ENCODE results near the gene HSF5.

DNA sequence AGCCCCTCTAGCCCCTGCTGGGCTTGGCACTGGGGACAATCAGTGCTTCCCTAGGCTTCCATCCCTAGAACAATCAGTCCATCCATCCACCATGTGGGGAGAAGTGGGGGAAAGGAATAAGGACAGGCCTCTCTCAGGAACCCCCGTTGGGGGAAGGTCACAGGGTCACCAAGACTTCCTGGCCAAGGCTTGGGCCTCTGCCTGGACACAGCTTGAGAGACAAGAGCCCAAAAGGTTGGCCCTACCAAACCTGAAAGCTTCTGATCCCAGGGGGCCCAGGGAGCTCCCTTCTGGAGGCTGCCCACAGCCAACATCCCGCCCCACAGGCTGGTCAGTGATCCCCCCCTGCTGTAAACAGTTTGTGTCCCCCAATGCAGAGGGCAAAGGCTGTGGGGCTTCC, 42.4 kb upstream of the HSF5 start:
- TF ChIP-seq, protein P1, sequence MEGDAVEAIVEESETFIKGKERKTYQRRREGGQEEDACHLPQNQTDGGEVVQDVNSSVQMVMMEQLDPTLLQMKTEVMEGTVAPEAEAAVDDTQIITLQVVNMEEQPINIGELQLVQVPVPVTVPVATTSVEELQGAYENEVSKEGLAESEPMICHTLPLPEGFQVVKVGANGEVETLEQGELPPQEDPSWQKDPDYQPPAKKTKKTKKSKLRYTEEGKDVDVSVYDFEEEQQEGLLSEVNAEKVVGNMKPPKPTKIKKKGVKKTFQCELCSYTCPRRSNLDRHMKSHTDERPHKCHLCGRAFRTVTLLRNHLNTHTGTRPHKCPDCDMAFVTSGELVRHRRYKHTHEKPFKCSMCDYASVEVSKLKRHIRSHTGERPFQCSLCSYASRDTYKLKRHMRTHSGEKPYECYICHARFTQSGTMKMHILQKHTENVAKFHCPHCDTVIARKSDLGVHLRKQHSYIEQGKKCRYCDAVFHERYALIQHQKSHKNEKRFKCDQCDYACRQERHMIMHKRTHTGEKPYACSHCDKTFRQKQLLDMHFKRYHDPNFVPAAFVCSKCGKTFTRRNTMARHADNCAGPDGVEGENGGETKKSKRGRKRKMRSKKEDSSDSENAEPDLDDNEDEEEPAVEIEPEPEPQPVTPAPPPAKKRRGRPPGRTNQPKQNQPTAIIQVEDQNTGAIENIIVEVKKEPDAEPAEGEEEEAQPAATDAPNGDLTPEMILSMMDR (IDR thresholded peaks at IDR 0.05; ENCODE audit: low read depth, low read length, missing input control): no peak
- no peak for TF ChIP-seq SP1 (IDR thresholded peaks at IDR 0.05)
- no peak for TF ChIP-seq HNF4G (IDR thresholded peaks at IDR 0.05)
- TF ChIP-seq, protein P2, sequence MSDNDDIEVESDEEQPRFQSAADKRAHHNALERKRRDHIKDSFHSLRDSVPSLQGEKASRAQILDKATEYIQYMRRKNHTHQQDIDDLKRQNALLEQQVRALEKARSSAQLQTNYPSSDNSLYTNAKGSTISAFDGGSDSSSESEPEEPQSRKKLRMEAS (IDR thresholded peaks at IDR 0.05): no peak
- TF ChIP-seq YY1 (IDR thresholded peaks at IDR 0.05): no peak
- no peak for TF ChIP-seq TAF1 (conservative IDR thresholded peaks at IDR 0.05)
- no peak for TF ChIP-seq JUND (IDR thresholded peaks at IDR 0.05)
- TF ChIP-seq, protein P3, sequence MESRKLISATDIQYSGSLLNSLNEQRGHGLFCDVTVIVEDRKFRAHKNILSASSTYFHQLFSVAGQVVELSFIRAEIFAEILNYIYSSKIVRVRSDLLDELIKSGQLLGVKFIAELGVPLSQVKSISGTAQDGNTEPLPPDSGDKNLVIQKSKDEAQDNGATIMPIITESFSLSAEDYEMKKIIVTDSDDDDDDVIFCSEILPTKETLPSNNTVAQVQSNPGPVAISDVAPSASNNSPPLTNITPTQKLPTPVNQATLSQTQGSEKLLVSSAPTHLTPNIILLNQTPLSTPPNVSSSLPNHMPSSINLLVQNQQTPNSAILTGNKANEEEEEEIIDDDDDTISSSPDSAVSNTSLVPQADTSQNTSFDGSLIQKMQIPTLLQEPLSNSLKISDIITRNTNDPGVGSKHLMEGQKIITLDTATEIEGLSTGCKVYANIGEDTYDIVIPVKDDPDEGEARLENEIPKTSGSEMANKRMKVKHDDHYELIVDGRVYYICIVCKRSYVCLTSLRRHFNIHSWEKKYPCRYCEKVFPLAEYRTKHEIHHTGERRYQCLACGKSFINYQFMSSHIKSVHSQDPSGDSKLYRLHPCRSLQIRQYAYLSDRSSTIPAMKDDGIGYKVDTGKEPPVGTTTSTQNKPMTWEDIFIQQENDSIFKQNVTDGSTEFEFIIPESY (IDR thresholded peaks at IDR 0.05): no peak
- no peak for TF ChIP-seq FOXA1 (IDR thresholded peaks at IDR 0.05)
- TF ChIP-seq, protein P4, sequence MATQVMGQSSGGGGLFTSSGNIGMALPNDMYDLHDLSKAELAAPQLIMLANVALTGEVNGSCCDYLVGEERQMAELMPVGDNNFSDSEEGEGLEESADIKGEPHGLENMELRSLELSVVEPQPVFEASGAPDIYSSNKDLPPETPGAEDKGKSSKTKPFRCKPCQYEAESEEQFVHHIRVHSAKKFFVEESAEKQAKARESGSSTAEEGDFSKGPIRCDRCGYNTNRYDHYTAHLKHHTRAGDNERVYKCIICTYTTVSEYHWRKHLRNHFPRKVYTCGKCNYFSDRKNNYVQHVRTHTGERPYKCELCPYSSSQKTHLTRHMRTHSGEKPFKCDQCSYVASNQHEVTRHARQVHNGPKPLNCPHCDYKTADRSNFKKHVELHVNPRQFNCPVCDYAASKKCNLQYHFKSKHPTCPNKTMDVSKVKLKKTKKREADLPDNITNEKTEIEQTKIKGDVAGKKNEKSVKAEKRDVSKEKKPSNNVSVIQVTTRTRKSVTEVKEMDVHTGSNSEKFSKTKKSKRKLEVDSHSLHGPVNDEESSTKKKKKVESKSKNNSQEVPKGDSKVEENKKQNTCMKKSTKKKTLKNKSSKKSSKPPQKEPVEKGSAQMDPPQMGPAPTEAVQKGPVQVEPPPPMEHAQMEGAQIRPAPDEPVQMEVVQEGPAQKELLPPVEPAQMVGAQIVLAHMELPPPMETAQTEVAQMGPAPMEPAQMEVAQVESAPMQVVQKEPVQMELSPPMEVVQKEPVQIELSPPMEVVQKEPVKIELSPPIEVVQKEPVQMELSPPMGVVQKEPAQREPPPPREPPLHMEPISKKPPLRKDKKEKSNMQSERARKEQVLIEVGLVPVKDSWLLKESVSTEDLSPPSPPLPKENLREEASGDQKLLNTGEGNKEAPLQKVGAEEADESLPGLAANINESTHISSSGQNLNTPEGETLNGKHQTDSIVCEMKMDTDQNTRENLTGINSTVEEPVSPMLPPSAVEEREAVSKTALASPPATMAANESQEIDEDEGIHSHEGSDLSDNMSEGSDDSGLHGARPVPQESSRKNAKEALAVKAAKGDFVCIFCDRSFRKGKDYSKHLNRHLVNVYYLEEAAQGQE (IDR thresholded peaks at IDR 0.05): no peak

Measured in liver (tissue), 3 donors.